WTC11 (cell line): ENCODE results near the gene RHBDD1. TPM values are rescaled to one million over a fixed set of nuclear protein-coding genes. Genes with fewer than 3 reads are reported as not detected.

ENCODE experiments used
- ATAC-seq: fragments of 200-7000 bp; cut with Tn5 transposase; 2 replicates; pipeline ENCODE4 v1.10.0; 2021; ENCODE audit warnings: mild to moderate bottlenecking, moderate library complexity
- CTCF ChIA-PET: fragments of 300-600 bp; sonication (Branson Sonifier 250); formaldehyde crosslinking; loops from one replicate; lab custom pipeline; 2021; ENCODE audit warnings: antibody characterized with exemption; lab: Charles Lee
- POLR2A ChIA-PET: fragments of 350-600 bp; sonication (Branson Sonifier 250); formaldehyde crosslinking; loops from one replicate; lab custom pipeline; 2021; ENCODE audit warnings: antibody characterized with exemption; lab: Charles Lee
- DNase-seq: peaks from one replicate; pipeline ENCODE4 v3.0.0; 2021; ENCODE audit warnings: low spot score
- H3K27ac Mint-ChIP-seq: 2 replicates; pipeline ENCODE4 v1.8.0; 2021; ENCODE audit warnings: mixed read lengths
- H3K27me3 Mint-ChIP-seq: 2 replicates; pipeline ENCODE4 v1.8.0; 2021; ENCODE audit warnings: low read depth, mild to moderate bottlenecking, moderate library complexity, mixed read lengths
- H3K36me3 Mint-ChIP-seq: 2 replicates; pipeline ENCODE4 v1.8.0; 2021; ENCODE audit warnings: mixed read lengths
- H3K4me1 Mint-ChIP-seq: 2 replicates; pipeline ENCODE4 v1.8.0; 2022; ENCODE audit warnings: mixed read lengths
- H3K4me3 Mint-ChIP-seq: 2 replicates; pipeline ENCODE4 v1.8.0; 2021; ENCODE audit warnings: mild to moderate bottlenecking, moderate library complexity, mixed read lengths
- H3K9me3 Mint-ChIP-seq: 2 replicates; pipeline ENCODE4 v1.8.0; 2021; ENCODE audit warnings: mixed read lengths
- ATF3 ChIP-seq: sonication (generic); formaldehyde crosslinking; conservative IDR thresholded peaks from 2 replicates; pipeline ENCODE4 v1.8.1; 2022; ENCODE audit warnings: mild to moderate bottlenecking, missing genetic modification reagents
- CREM ChIP-seq: sonication (generic); formaldehyde crosslinking; IDR thresholded peaks from 2 replicates; pipeline ENCODE4 v1.8.1; 2022; ENCODE audit warnings: mild to moderate bottlenecking, missing genetic modification reagents, moderate library complexity
- E2F1 ChIP-seq: sonication (generic); formaldehyde crosslinking; IDR thresholded peaks from 2 replicates; pipeline ENCODE4 v1.8.0; 2022; ENCODE audit warnings: mild to moderate bottlenecking, missing genetic modification reagents
- EMX1 ChIP-seq: fragments of 250-450 bp; sonication (Bioruptor Pico); IDR thresholded peaks from 2 replicates; pipeline ENCODE4 v1.8.0; 2021; ENCODE audit warnings: mild to moderate bottlenecking
- GABPB1 ChIP-seq: sonication (generic); formaldehyde crosslinking; IDR thresholded peaks from 2 replicates; pipeline ENCODE4 v1.8.1; 2023; ENCODE audit warnings: mild to moderate bottlenecking, missing genetic modification reagents
- KAT7 ChIP-seq: sonication (generic); formaldehyde crosslinking; IDR thresholded peaks from 2 replicates; pipeline ENCODE4 v1.8.1; 2023; ENCODE audit warnings: missing genetic modification reagents, mild to moderate bottlenecking, borderline replicate concordance
- RORB ChIP-seq: fragments of 250-450 bp; sonication (Bioruptor Pico); IDR thresholded peaks from 2 replicates; pipeline ENCODE4 v1.9.0; 2021; ENCODE audit warnings: mild to moderate bottlenecking
- SMAD4 ChIP-seq: sonication (generic); formaldehyde crosslinking; IDR thresholded peaks from 2 replicates; pipeline ENCODE4 v1.8.0; 2022; ENCODE audit warnings: mild to moderate bottlenecking, missing genetic modification reagents
- STAT6 ChIP-seq: sonication (generic); formaldehyde crosslinking; conservative IDR thresholded peaks from 2 replicates; pipeline ENCODE4 v1.8.1; 2023; ENCODE audit warnings: mild to moderate bottlenecking, low read depth, missing genetic modification reagents, moderate library complexity
- TEAD4 ChIP-seq: sonication (generic); formaldehyde crosslinking; IDR thresholded peaks from 2 replicates; pipeline ENCODE4 v1.8.0; 2022; ENCODE audit warnings: mild to moderate bottlenecking, missing genetic modification reagents
- ZBTB21 ChIP-seq: sonication (generic); formaldehyde crosslinking; IDR thresholded peaks from 2 replicates; pipeline ENCODE4 v1.8.1; 2023; ENCODE audit warnings: mild to moderate bottlenecking, missing genetic modification reagents, borderline replicate concordance
- ZNF121 ChIP-seq: sonication (generic); formaldehyde crosslinking; IDR thresholded peaks from 2 replicates; pipeline ENCODE4 v1.8.0; 2023; ENCODE audit warnings: missing genetic modification reagents
- ZNF138 ChIP-seq: sonication (generic); formaldehyde crosslinking; conservative IDR thresholded peaks from 2 replicates; pipeline ENCODE4 v1.8.1; 2022; ENCODE audit warnings: mild to moderate bottlenecking, moderate library complexity, missing genetic modification reagents
- ZNF425 ChIP-seq: fragments of 250-450 bp; sonication (Bioruptor Pico); conservative IDR thresholded peaks from 2 replicates; pipeline ENCODE4 v1.9.0; 2021; ENCODE audit warnings: mild to moderate bottlenecking
- total RNA-seq: library from RNA; stranded (reverse); gene quantifications from 3 replicates; pipeline ENCODE4 v1.2.3, GENCODE V29; 2021

Gene RHBDD1
- total RNA-seq, 1 experiment from 2014 or later = 25.7 TPM

GRCh38 chr2:226890286-226890685 lies 54.4 kb downstream of the RHBDD1 start:
- Mint-ChIP-seq H3K4me3 (no peak overlapping the region), H3K27me3 (no peaks in the 10 kb centered on the region), H3K9me3 (no peaks in the 10 kb centered on the region), H3K36me3 (no peaks in the 10 kb centered on the region), H3K27ac (no peak overlapping the region), H3K4me1 (no peaks in the 10 kb centered on the region)
- ChIA-PET CTCF (no interaction called here), POLR2A (no interaction called here)
- DNase-seq = no peak
- no peak for ATAC-seq
- TF ChIP-seq TEAD4 (CRISPR knock-in tag) (no peak), ZNF121 (CRISPR knock-in tag) (no peak), RORB (CRISPR knock-in tag) (no peak), SMAD4 (CRISPR knock-in tag) (no peak), STAT6 (CRISPR knock-in tag) (no peak), ZBTB21 (CRISPR knock-in tag) (no peak), ZNF138 (CRISPR knock-in tag) (no peak), EMX1 (CRISPR knock-in tag) (no peak), ZNF425 (CRISPR knock-in tag) (no peak), E2F1 (CRISPR knock-in tag) (no peak), CREM (CRISPR knock-in tag) (no peak), GABPB1 (CRISPR knock-in tag) (no peak)

GRCh38 chr2:226891780-226892590 lies 56.1 kb downstream of the RHBDD1 start:
- ATAC-seq (peak; percentile 72), DNase-seq (no peak)
- Mint-ChIP-seq H3K36me3 (peaks cover under 1% of the 10 kb centered on the region), H3K4me3 (no peak overlapping the region), H3K27ac (no peak overlapping the region), H3K4me1 (no peaks in the 10 kb centered on the region), H3K27me3 (no peaks in the 10 kb centered on the region), H3K9me3 (no peaks in the 10 kb centered on the region)
- ChIA-PET POLR2A (no interaction called here), CTCF (no interaction called here)
- no peak for TF ChIP-seq KAT7 (CRISPR knock-in tag)
- TF ChIP-seq SMAD4 (CRISPR knock-in tag) = no peak
- TF ChIP-seq ATF3 = no peak
- TF ChIP-seq E2F1 (CRISPR knock-in tag) = no peak
- no peak for TF ChIP-seq ZNF425 (CRISPR knock-in tag)
- TF ChIP-seq ZBTB21 (CRISPR knock-in tag) = no peak
